Loucy (cell line): ENCODE data around the gene SLAMF1.

ENCODE experiments used
- H2AFZ ChIP-seq: fragments of 200-600 bp; sonication (generic); 2 replicates; pipeline ENCODE4 v1.6.0; 2016; ENCODE audit warnings: antibody characterized with exemption, mild to moderate bottlenecking, low read length, moderate library complexity
- H3F3A ChIP-seq: fragments of 200-600 bp; 2 replicates; pipeline ENCODE4 v1.6.0; 2016; ENCODE audit warnings: antibody characterized with exemption, low read depth, mild to moderate bottlenecking
- H3K27me3 ChIP-seq: fragments of 200-600 bp; sonication (generic); 2 replicates; pipeline ENCODE4 v1.6.1; 2014; ENCODE audit warnings: low read length, mild to moderate bottlenecking; ENCODE audit not compliant: insufficient read depth, poor library complexity, severe bottlenecking
- H3K36me3 ChIP-seq: fragments of 200-600 bp; sonication (generic); 2 replicates; pipeline ENCODE4 v1.6.1; 2016; ENCODE audit warnings: low read length; ENCODE audit not compliant: insufficient read depth
- H3K4me1 ChIP-seq: fragments of 200-600 bp; sonication (generic); 2 replicates; pipeline ENCODE4 v1.5.1; 2014; ENCODE audit warnings: low read length, mild to moderate bottlenecking; ENCODE audit not compliant: insufficient read depth, poor library complexity, severe bottlenecking
- H3K4me2 ChIP-seq: fragments of 200-600 bp; sonication (generic); 2 replicates; pipeline ENCODE4 v1.6.0; 2014; ENCODE audit warnings: antibody characterized with exemption, low read length, low read depth, mild to moderate bottlenecking; ENCODE audit not compliant: poor library complexity, severe bottlenecking
- H3K4me3 ChIP-seq: fragments of 200-600 bp; sonication (generic); 2 replicates; pipeline ENCODE4 v1.5.1; 2014; ENCODE audit warnings: low read length, mild to moderate bottlenecking, mixed read lengths; ENCODE audit not compliant: poor library complexity, severe bottlenecking
- H3K79me2 ChIP-seq: fragments of 200-600 bp; sonication (generic); 2 replicates; pipeline ENCODE4 v1.6.1; 2014; ENCODE audit warnings: low read length; ENCODE audit not compliant: insufficient read depth
- H3K9ac ChIP-seq: fragments of 200-600 bp; sonication (generic); 2 replicates; pipeline ENCODE4 v1.6.0; 2014; ENCODE audit warnings: mild to moderate bottlenecking, low read depth, low read length, moderate library complexity; ENCODE audit not compliant: poor library complexity, severe bottlenecking
- H3K9me2 ChIP-seq: fragments of 200-600 bp; sonication (generic); replicated peaks from 2 replicates; pipeline ENCODE4 v1.6.1; 2016; ENCODE audit warnings: low read depth, low read length, mixed read lengths
- H3K9me3 ChIP-seq: fragments of 200-600 bp; sonication (generic); 2 replicates; pipeline ENCODE4 v1.6.1; 2014; ENCODE audit warnings: mild to moderate bottlenecking, antibody characterized with exemption, low read length, low read depth; ENCODE audit not compliant: insufficient read depth
- H4K20me1 ChIP-seq: fragments of 200-600 bp; sonication (generic); 2 replicates; pipeline ENCODE4 v1.6.0; 2014; ENCODE audit warnings: antibody characterized with exemption, low read length, mild to moderate bottlenecking; ENCODE audit not compliant: insufficient read depth, poor library complexity, severe bottlenecking
- EZH2phosphoT487 ChIP-seq: fragments of 200-600 bp; IDR thresholded peaks from 2 replicates; pipeline ENCODE4 v1.6.1; 2018; ENCODE audit warnings: antibody characterized with exemption, mild to moderate bottlenecking, moderate library complexity, borderline replicate concordance
- TF ChIP-seq, protein P1 (sequence below): fragments of 200-600 bp; sonication (generic); conservative IDR thresholded peaks from 2 replicates; pipeline ENCODE4 v1.5.1; 2014; ENCODE audit warnings: mild to moderate bottlenecking, antibody characterized with exemption, low read length

Gene SLAMF1

DNA sequence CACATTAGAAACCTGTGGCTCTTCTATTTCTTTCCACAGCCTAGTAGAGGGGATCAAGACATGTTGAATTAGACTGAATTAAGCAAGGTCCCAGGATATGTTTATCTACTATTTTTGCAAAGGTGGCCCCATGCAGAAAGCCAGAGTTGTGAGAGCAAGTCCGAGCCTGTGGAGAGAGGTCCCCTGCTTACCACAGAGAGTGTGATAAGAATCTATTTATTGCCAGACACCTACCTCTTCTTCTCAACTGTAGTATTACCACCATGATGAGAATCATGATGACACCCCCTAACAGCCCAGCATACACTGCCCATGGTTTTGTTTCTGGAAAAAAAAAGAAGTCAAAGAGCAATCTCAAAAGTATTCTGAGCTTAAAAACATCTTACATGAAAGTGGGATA is 23.0 kb downstream of the SLAMF1 start:
- Histone ChIP-seq H3K4me3 (peak overlapping the region; percentile 9), H3K4me2 (peak overlapping the region; percentile 26), H2AFZ (no peak overlapping the region)

DNA sequence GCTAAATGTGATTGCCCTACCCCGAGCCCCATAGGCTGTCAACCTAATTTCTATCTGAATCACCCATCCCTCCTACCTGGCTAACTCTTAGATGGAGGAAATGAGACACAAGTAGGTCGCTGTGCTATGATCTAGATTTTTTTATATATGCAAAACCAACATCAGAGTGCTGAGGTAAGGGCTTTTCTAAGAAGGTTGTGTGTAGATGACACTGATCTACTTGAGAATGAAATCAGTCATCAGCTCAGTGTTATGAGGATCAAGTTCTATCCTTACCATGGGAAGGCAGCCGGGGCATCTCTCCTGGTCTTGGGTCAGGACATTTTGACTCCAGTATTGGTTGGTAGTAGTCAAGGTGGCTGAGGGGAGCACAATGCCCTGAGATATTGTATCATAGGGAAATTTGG is 23.6 kb downstream of the SLAMF1 start:
- Histone ChIP-seq H3K9ac (no peak overlapping the region), H3K36me3 (no peaks in the 10 kb centered on the region), H3K4me3 (no peak overlapping the region), H2AFZ (no peak overlapping the region), H3K9me3 (0 out of 2 replicates have a peak, but pooled peaks cover 3% of the 10 kb centered on the region), H3K4me1 (peaks cover 28% of the 10 kb centered on the region), H3K79me2 (no peaks in the 10 kb centered on the region), H3K4me2 (peak overlapping the region; percentile 26), H4K20me1 (no peaks in the 10 kb centered on the region), H3K27me3 (no peaks in the 10 kb centered on the region), H3F3A (no peaks in the 10 kb centered on the region), H3K9me2 (no peaks in the 10 kb centered on the region)
- TF ChIP-seq, protein P1, sequence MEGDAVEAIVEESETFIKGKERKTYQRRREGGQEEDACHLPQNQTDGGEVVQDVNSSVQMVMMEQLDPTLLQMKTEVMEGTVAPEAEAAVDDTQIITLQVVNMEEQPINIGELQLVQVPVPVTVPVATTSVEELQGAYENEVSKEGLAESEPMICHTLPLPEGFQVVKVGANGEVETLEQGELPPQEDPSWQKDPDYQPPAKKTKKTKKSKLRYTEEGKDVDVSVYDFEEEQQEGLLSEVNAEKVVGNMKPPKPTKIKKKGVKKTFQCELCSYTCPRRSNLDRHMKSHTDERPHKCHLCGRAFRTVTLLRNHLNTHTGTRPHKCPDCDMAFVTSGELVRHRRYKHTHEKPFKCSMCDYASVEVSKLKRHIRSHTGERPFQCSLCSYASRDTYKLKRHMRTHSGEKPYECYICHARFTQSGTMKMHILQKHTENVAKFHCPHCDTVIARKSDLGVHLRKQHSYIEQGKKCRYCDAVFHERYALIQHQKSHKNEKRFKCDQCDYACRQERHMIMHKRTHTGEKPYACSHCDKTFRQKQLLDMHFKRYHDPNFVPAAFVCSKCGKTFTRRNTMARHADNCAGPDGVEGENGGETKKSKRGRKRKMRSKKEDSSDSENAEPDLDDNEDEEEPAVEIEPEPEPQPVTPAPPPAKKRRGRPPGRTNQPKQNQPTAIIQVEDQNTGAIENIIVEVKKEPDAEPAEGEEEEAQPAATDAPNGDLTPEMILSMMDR = no peak
- no peak for TF ChIP-seq EZH2phosphoT487

More for the DNA sequence above, 23.0 kb downstream of the SLAMF1 start:
- Histone ChIP-seq H3K9me3 (0 out of 2 replicates have a peak, but pooled peaks cover 2% of the 10 kb centered on the region), H3K9ac (no peak overlapping the region), H3K36me3 (no peaks in the 10 kb centered on the region), H3K4me1 (peaks cover 33% of the 10 kb centered on the region), H3K79me2 (no peaks in the 10 kb centered on the region), H3K9me2 (no peaks in the 10 kb centered on the region), H4K20me1 (no peaks in the 10 kb centered on the region), H3K27me3 (no peaks in the 10 kb centered on the region), H3F3A (no peaks in the 10 kb centered on the region)
- TF ChIP-seq, protein P1 = no peak
- no peak for TF ChIP-seq EZH2phosphoT487

DNA sequence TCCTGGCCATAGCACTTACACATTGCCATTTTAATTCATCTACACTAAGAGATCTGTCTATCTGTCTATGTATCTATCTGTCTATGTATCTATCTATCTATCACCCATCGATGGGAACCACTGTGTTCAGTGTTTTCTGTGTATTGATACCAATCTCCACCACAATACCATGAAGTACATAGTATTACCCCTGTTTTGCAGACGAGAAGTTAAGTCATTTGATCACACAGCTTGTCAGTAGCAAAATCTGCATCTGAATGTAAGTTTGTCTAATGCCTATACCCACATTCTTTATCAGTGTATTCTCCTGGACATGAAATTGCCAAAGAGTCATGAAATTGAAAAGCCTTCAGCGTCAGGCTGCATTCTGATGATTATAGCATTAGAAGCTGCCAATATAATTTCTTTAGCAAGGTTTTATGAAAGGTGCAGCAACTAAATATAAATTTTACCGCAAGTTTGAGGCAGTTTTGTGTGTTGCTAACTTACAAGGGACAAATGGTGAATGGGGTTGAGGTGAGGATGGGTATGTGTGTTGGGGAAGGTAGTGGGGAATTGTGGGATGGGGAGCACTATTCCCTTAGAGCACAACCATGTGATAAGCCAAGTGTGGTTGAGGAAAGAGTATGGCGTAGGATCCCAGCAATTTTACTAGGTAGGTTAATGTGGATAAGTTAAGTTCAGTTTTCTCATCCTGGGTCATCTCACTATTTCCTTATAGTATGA is 24.2 kb downstream of the SLAMF1 start:
- Histone ChIP-seq H3K79me2 (no peaks in the 10 kb centered on the region), H3K9ac (no peak overlapping the region), H3K4me3 (no peak overlapping the region), H3K4me1 (peaks cover 28% of the 10 kb centered on the region), H3F3A (no peaks in the 10 kb centered on the region), H2AFZ (no peak overlapping the region), H3K9me3 (0 out of 2 replicates have a peak, but pooled peaks cover 3% of the 10 kb centered on the region), H3K4me2 (no peak overlapping the region), H4K20me1 (no peaks in the 10 kb centered on the region), H3K9me2 (no peaks in the 10 kb centered on the region), H3K36me3 (no peaks in the 10 kb centered on the region), H3K27me3 (no peaks in the 10 kb centered on the region)
- TF ChIP-seq, protein P1 = no peak
- TF ChIP-seq EZH2phosphoT487 = no peak
